ENCODE data around the gene SMIM32. TPM values are rescaled to one million over a fixed set of nuclear protein-coding genes. Genes with fewer than 3 reads are reported as not detected.
A peak's percentile ranks its signal among the peaks of the same experiment; 100 is the strongest.

SMIM32 gene
- total RNA-seq, 8 experiments from 2014 or later = 0.45 to 1.4 (median 0.78) TPM; not detected in 1

- no peak overlapping the region for H3K4me3 ChIP-seq
- peaks cover 0 to 11% of the 10 kb centered on the region in 2 donors for H3K4me1 ChIP-seq (replicated peaks in 1 of 2)
- peak in 1 of 8 experiments; percentile 43 for ATAC-seq (replicated peaks in 6 of 8)
- no peak overlapping the region for H3K27ac ChIP-seq
- WGBS, 10 experiments = 53 to 100% (median 73%) methylated on average over 1 to 12 of the region's 12 CpGs; no CpG with 5 or more reads in 2 of the 10 experiments
- in situ Hi-C loops (cut with MboI; ENCODE audit: low pct_unique_long_range_greater_than_20kb in 2 of 9, low sequenced_read_pairs in 9 of 9, unreplicated experiment in 9 of 9) = no loop called here
Observed at GRCh38 chr5:136195971-136196820, 3.2 kb upstream of the SMIM32 start.

GRCh38 chr5:136194576-136194975 lies 1.6 kb upstream of the SMIM32 start:
- H3K4me1 ChIP-seq (replicated peaks in 1 of 2) = peaks cover 0 to 11% of the 10 kb centered on the region in 2 donors
- in situ Hi-C loops (cut with MboI; ENCODE audit: low pct_unique_long_range_greater_than_20kb in 2 of 9, low sequenced_read_pairs in 9 of 9, unreplicated experiment in 9 of 9) = no loop called here
- H3K4me3 ChIP-seq = no peak overlapping the region
- ATAC-seq (replicated peaks in 6 of 8) = no peak
- no peak overlapping the region for H3K27ac ChIP-seq
- 80% methylated on average over 1 of the region's 3 CpGs; no CpG with 5 or more reads in 9 of the 10 experiments for WGBS, 10 experiments

- peak in 4 of 8 experiments; percentile 3 to 25 (median 8) for ATAC-seq (replicated peaks in 6 of 8)
- Histone ChIP-seq H3K4me1 (replicated peaks in 1 of 2) (peaks cover 0 to 11% of the 10 kb centered on the region in 2 donors), H3K4me3 (peak overlapping the region; percentile 31 to 67 (median 48)), H3K27ac (no peak overlapping the region)
- WGBS, 10 experiments = 30 to 59% (median 50%) methylated on average over 3 to 9 of the region's 18 CpGs; no CpG with 5 or more reads in 5 of the 10 experiments
- in situ Hi-C loops (cut with MboI; ENCODE audit: low pct_unique_long_range_greater_than_20kb in 2 of 9, low sequenced_read_pairs in 9 of 9, unreplicated experiment in 9 of 9) = no loop called here
Observed at GRCh38 chr5:136193322-136193935, 467 bp upstream of the SMIM32 start.

GRCh38 chr5:136192015-136192525 lies 892 bp downstream of the SMIM32 start:
- in situ Hi-C loops (cut with MboI; ENCODE audit: low pct_unique_long_range_greater_than_20kb in 2 of 9, low sequenced_read_pairs in 9 of 9, unreplicated experiment in 9 of 9) = no loop called here
- WGBS, 10 experiments = 0 to 9% (median 0%) methylated on average over 2 to 14 of the region's 56 CpGs; no CpG with 5 or more reads in 3 of the 10 experiments
- peak; percentile 34 to 62 (median 48) for ATAC-seq (replicated peaks in 6 of 8)
- H3K4me3 ChIP-seq = peak overlapping the region; percentile 31 to 67 (median 48)
- no peak overlapping the region for H3K27ac ChIP-seq
- peaks cover 0 to 11% of the 10 kb centered on the region in 2 donors for H3K4me1 ChIP-seq (replicated peaks in 1 of 2)

GRCh38 chr5:136191304-136192014 lies 1.5 kb downstream of the SMIM32 start:
- ATAC-seq (replicated peaks in 6 of 8) = peak in 3 of 8 experiments; percentile 18 to 44 (median 28)
- in situ Hi-C loops (cut with MboI; ENCODE audit: low pct_unique_long_range_greater_than_20kb in 2 of 9, low sequenced_read_pairs in 9 of 9, unreplicated experiment in 9 of 9) = no loop called here

GRCh38 chr5:136190904-136191303 lies 2.1 kb downstream of the SMIM32 start:
- Histone ChIP-seq H3K4me1 (replicated peaks in 1 of 2) (peaks cover 0 to 4% of the 10 kb centered on the region in 2 donors), H3K4me3 (no peak overlapping the region), H3K27ac (no peak overlapping the region)
- in situ Hi-C loops (cut with MboI; ENCODE audit: low pct_unique_long_range_greater_than_20kb in 2 of 9, low sequenced_read_pairs in 9 of 9, unreplicated experiment in 9 of 9) = no loop called here
- WGBS, 10 experiments = 14 to 80% methylated on average over 1 of the region's 1 CpG; no CpG with 5 or more reads in 8 of the 10 experiments
- ATAC-seq (replicated peaks in 6 of 8) = no peak

More at GRCh38 chr5:136191304-136192014, 1.5 kb downstream of the SMIM32 start:
- Histone ChIP-seq H3K4me1 (replicated peaks in 1 of 2) (peaks cover 0 to 9% of the 10 kb centered on the region in 2 donors), H3K4me3 (peak overlapping the region; percentile 31 to 67 (median 48)), H3K27ac (no peak overlapping the region)
- 0 to 80% (median 23%) methylated on average over 1 to 14 of the region's 44 CpGs; no CpG with 5 or more reads in 3 of the 10 experiments for WGBS, 10 experiments

GRCh38 chr5:136190091-136190720 lies 2.8 kb downstream of the SMIM32 start:
- 30 to 80% (median 50%) methylated on average over 1 to 5 of the region's 5 CpGs; no CpG with 5 or more reads in 2 of the 10 experiments for WGBS, 10 experiments
- ATAC-seq (replicated peaks in 6 of 8) = no peak
- Histone ChIP-seq H3K4me3 (no peak overlapping the region), H3K27ac (no peak overlapping the region), H3K4me1 (replicated peaks in 1 of 2) (peaks cover 0 to 4% of the 10 kb centered on the region in 2 donors)
- in situ Hi-C loops (cut with MboI; ENCODE audit: low pct_unique_long_range_greater_than_20kb in 2 of 9, low sequenced_read_pairs in 9 of 9, unreplicated experiment in 9 of 9) = no loop called here

- Histone ChIP-seq H3K4me1 (replicated peaks in 1 of 2) (peaks cover 0 to 4% of the 10 kb centered on the region in 2 donors), H3K4me3 (no peak overlapping the region), H3K27ac (no peak overlapping the region)
- in situ Hi-C loops (cut with MboI; ENCODE audit: low pct_unique_long_range_greater_than_20kb in 2 of 9, low sequenced_read_pairs in 9 of 9, unreplicated experiment in 9 of 9) = no loop called here
- no peak for ATAC-seq (replicated peaks in 6 of 8)
- 93 to 100% (median 98%) methylated on average over 2 to 7 of the region's 7 CpGs; no CpG with 5 or more reads in 4 of the 10 experiments for WGBS, 10 experiments
Observed at GRCh38 chr5:136188859-136189258, 4.1 kb downstream of the SMIM32 start.

- no peak overlapping the region for H3K27ac ChIP-seq
- no peak for ATAC-seq (replicated peaks in 6 of 8)
- no peak overlapping the region for H3K4me3 ChIP-seq
- WGBS, 10 experiments = 60 to 100% (median 100%) methylated on average over 1 to 2 of the region's 2 CpGs; no CpG with 5 or more reads in 1 of the 10 experiments
- no peaks in the 10 kb centered on the region for H3K4me1 ChIP-seq (replicated peaks in 1 of 2)
- in situ Hi-C loops (cut with MboI; ENCODE audit: low pct_unique_long_range_greater_than_20kb in 2 of 9, low sequenced_read_pairs in 9 of 9, unreplicated experiment in 9 of 9) = no loop called here
Observed at GRCh38 chr5:136186796-136187195, 6.2 kb downstream of the SMIM32 start.

- ATAC-seq (replicated peaks in 6 of 8) = no peak
- Histone ChIP-seq H3K27ac (no peak overlapping the region), H3K4me1 (replicated peaks in 1 of 2) (no peaks in the 10 kb centered on the region), H3K4me3 (no peak overlapping the region)
- in situ Hi-C loops (cut with MboI; ENCODE audit: low pct_unique_long_range_greater_than_20kb in 2 of 9, low sequenced_read_pairs in 9 of 9, unreplicated experiment in 9 of 9) = no loop called here
- WGBS, 10 experiments = 20 to 100% (median 89%) methylated on average over 1 to 5 of the region's 5 CpGs
Observed at GRCh38 chr5:136185974-136186665, 6.8 kb downstream of the SMIM32 start.

GRCh38 chr5:136182618-136183017 lies 10.3 kb downstream of the SMIM32 start:
- WGBS, 10 experiments = 38 to 100% (median 91%) methylated on average over 1 of the region's 1 CpG; no CpG with 5 or more reads in 3 of the 10 experiments
- H3K27ac ChIP-seq = no peak overlapping the region
- no peak overlapping the region for H3K4me3 ChIP-seq
- in situ Hi-C loops (cut with MboI; ENCODE audit: low pct_unique_long_range_greater_than_20kb in 2 of 9, low sequenced_read_pairs in 9 of 9, unreplicated experiment in 9 of 9) = no loop called here
- no peaks in the 10 kb centered on the region for H3K4me1 ChIP-seq (replicated peaks in 1 of 2)
- ATAC-seq (replicated peaks in 6 of 8) = no peak
